GM19455 (cell line): ENCODE data around the gene POLR1D.

ENCODE experiments used
- ATAC-seq: cut with Tn5 transposase; IDR thresholded peaks from one replicate; pipeline ENCODE4 v1.9.1; 2021; ENCODE audit not compliant: unreplicated experiment

Gene POLR1D

GRCh38 chr13:27621366-27622101, at the start of gene POLR1D:
Gene POLR1D, plus strand, starts transcription at chr13:27621892. Its CDS starts 92 bp downstream, at chr13:27621984.
- peak; percentile 63 for ATAC-seq

GRCh38 chr13:27572234-27572901, 49.3 kb upstream of the POLR1D start:
- no peak for ATAC-seq

GRCh38 chr13:27573265-27573664, 48.4 kb upstream of the POLR1D start:
- no peak for ATAC-seq

- no peak for ATAC-seq
Measured at GRCh38 chr13:27574661-27575060, 47.0 kb upstream of the POLR1D start.

- no peak for ATAC-seq
Measured at GRCh38 chr13:27578121-27579030, 43.3 kb upstream of the POLR1D start.

- ATAC-seq: no peak
Measured at GRCh38 chr13:27583645-27584044, 38.0 kb upstream of the POLR1D start.

GRCh38 chr13:27587095-27587746, 34.5 kb upstream of the POLR1D start:
- no peak for ATAC-seq

- no peak for ATAC-seq
Measured at GRCh38 chr13:27588405-27588804, 33.3 kb upstream of the POLR1D start.

GRCh38 chr13:27592865-27593264, 28.8 kb upstream of the POLR1D start:
- no peak for ATAC-seq

GRCh38 chr13:27593267-27593666, 28.4 kb upstream of the POLR1D start:
- no peak for ATAC-seq

GRCh38 chr13:27595055-27595811, 26.5 kb upstream of the POLR1D start:
- no peak for ATAC-seq

GRCh38 chr13:27599096-27599495, 22.6 kb upstream of the POLR1D start:
- no peak for ATAC-seq

- ATAC-seq: no peak
Measured at GRCh38 chr13:27599845-27600553, 21.7 kb upstream of the POLR1D start.

GRCh38 chr13:27600711-27601110, 21.0 kb upstream of the POLR1D start:
- no peak for ATAC-seq

GRCh38 chr13:27601208-27601607, 20.5 kb upstream of the POLR1D start:
- no peak for ATAC-seq

- ATAC-seq: no peak
Measured at GRCh38 chr13:27601803-27602202, 19.9 kb upstream of the POLR1D start.

GRCh38 chr13:27605099-27605498, 16.6 kb upstream of the POLR1D start:
- no peak for ATAC-seq

GRCh38 chr13:27605610-27606200, 16.0 kb upstream of the POLR1D start:
- no peak for ATAC-seq

GRCh38 chr13:27607125-27607524, 14.6 kb upstream of the POLR1D start:
- ATAC-seq: no peak
